NOMO-1 treated with DMSO at 0.1 percent for 48 hours (cell line): ENCODE measurements around the gene RASEF.

Source experiments
- DNase-seq: peaks from one replicate; lab custom pipeline; 2025; ENCODE audit not compliant: unreplicated experiment; lab: John Stamatoyannopoulos, UW

RASEF gene

DNA sequence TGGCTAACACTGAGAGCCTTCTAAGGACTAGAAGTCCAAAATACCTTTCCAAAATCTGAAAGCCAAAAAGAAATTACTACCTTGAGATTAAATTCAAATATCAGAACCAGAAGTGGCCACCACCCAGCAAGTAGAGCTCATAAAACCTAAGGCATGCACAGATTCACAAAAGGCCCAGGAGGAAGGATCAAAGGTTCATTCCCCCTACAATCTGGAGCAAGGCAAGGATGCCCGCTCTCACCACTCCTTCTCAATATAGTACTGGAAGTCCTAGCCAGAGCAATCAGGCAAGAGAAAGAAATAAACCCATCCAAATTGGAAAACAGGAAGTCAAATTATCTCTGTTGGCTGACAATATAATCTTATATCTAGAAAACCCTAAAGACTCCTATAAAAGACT, 6.0 kb downstream of the RASEF start:
- no peak for DNase-seq

DNA sequence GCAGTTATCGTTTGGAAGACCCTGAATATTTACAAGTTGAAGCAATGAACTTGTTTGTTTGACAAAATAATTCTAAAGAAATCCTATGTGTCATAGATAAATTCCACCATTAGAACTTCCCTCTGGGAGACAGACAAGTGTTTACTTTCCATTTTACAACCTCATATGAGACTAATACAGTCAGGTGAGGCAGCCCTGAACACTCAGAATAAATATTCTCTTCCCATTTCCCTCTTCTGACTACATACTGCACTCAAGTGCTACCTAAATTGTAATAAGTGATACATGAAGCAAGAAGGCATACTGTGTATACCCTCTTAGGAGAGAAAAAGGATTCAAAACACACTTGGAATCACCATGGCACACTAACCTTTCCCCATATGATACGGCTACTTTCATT, 6.8 kb downstream of the RASEF start:
- DNase-seq = no peak

DNA sequence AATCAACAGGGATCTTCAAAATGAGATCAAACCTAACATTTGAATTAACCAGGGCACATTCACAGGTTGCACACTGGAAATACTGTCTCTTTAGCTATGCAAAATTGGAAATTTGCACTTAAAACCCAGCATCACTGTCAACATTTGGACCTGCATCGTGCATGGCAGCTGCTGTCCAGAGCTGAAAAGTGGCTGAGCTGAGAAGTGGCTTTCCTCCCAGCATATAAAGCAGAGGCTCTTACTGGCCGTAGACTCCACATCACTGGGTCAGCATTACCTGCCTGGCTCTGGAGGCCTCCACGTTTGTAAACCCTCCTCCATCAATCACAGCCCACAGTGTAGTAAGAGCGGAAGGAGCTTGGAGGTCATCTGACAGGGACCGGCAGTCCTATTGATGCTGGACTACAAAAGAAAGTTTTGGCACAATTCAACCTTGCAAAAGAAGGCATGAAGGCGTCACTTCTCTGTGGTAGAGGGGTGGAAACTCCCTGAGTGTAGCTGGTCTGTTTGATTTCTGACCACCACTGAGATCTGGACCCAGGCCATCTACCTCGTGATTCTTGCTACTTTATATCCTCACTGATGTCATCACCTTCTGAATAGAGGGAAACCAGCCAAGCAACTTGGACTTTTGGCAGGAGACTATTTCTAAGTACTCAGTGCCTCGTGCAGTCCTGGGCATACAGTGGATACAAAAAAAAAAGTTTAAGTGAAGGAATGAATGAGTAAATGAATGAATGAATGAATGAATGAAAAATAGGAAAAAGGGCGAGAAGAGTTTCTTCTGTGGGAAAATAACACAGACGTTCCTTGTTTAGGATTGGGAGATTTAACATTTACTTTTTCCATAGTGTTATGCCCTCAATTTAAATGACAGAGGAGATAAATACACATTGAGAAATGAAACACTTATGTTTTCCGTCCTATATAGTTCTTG, 14.8 kb downstream of the RASEF start:
- no peak for DNase-seq

DNA sequence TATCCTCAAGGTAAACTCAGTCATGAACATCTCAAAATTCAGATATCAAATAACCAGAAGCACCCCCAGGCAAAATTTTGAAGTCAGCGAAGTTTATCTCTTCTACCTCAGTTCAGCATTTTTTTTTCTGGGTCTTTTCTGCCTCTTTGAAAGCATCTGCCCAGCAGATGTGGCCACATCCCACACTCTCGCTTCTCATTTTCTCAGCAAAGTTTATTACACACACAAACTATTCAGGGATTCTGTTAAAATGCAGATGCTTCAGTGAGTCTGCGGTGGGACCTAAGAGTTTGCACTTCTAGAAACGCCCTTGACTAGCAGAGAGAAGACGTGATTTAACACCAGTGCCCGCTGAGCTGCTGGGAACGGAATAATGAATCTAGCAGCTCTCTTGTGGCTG, 19.3 kb downstream of the RASEF start:
- DNase-seq = no peak

DNA sequence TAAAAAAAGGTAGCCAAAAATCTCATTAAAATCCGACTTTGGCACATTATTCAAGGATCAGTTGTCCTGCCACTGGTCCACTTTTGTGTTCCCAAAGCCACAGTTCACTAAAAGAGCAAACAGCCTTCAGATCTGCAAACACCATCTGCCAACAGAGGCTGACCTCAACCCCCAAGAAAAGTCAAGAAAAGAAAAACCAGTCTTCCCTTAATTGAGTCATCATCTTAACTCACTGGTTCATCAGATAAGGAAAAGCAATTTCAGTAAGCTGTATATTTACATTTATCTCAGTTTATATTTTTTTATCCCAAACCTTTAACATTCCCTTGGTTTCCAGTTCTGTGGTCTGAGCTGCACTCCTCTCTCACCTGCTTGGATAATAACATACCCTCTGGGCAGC, 21.2 kb downstream of the RASEF start:
- no peak for DNase-seq

DNA sequence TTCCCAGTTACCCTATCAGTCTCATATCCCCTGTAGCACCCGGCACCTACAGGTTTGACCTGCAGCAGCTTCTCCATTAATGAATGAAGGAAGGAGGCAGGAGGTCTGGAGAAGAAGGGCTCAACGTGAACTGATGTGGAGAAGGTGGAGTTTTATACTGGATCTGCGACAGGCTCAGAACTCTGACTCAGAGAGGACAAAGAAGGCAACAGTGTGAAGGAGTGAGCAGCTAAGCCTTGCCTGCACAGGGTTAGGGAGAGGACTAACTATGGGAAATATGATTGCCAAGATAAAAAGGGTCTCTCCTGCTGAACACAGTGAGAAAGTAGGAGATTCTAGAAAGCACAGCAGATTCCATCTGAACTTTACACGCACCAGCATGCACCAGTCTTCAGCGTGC, 23.6 kb downstream of the RASEF start:
- DNase-seq = no peak

DNA sequence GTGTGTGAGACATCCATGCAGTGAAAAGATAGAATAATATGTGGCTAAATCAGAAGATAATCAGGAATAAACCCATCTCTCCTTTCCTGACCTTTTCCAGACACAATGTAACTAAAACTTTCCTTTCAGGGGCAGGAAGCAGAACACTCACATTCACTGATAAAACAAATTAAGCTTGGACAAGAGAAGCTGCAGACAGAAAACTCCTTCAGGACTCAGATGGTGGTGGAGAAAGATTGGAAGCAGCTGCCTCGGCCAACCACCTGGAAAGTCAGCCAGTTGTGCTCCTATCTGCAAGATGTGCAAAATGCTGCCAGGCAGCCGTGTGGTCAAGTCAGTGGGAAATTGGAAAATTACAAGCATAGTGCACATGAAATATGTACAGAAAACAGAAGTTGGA, 26.9 kb downstream of the RASEF start:
- DNase-seq = no peak

DNA sequence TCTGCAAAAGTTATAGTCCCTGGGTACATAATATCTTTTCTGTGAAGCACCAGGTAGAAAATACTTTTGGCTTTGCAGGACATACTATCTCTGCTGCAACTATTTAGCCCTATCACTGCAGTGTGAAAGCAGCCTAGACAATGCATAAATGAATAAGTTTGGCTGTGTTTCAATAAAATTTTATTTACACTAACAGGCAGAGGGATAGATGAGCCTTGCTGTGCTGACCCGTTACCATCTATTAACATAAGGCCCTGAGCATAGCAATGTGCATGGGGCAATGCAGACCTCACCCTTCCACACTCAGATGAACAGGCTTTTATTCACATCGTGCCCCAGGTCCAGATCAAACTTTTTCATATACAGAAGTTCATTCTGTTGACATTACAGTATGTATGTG, 27.8 kb downstream of the RASEF start:
- no peak for DNase-seq

DNA sequence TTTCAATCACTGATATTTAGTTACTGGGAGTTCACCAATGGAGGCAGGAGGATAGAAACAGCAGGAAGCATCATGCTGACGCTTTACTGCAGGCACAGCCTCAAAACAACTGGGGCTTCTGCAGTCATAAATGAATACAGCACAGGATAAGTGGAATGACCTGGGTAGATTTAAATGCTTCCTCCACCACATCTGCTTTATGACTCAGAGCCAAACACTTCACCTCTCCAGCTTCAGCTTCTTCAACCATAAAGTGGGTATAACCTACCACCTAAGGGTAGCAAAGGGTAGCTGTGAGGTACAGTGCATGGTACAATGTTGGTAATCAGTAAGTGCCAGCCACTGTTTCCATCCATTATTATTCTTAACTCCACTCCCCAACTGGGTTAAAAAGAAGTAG, 28.4 kb downstream of the RASEF start:
- DNase-seq = no peak

DNA sequence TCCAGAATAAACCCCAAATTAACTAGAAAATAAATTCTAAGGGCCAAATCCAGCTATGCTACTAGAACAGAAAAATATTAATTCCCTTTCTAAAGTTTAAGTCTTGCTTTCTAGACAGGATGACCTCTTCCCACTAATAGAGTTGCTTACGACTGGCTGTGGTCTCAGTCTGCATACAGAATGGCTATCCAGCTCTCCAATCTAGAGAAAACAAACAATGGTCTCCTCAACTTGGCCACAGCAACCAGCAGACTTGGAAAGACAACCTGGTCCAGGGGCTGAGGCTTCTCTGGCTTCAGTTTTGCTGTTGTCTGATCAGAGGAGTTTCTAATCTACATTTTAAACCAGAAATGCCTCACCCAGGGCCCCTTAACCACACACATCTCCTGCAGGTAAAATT, 28.9 kb downstream of the RASEF start:
- no peak for DNase-seq

DNA sequence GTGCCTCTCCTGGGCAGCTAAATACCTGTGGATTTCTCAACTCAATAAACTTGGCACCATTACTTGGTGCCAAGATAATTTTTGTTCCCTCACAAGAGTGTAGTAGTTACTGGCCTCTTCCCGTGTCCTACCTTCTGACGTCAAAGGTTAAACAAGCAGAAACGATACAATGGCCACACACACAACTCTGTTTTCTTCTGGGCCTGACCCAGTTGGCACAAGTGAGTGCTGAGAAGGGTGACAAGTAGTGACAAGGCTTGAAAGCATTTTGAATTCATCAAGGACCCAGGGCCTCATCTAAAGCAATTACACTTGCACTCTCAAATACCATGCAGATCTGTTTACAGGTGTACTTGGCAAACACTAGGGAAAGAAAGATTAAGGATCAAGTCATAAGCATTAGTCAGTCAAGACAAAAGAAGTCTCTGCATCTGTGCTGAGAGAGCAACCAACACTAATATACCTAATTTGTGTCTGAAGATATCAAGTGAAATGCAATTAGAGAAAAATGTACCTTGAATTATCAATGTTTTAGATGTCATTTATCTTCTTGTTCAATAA, 30.8 kb downstream of the RASEF start:
- DNase-seq = no peak

DNA sequence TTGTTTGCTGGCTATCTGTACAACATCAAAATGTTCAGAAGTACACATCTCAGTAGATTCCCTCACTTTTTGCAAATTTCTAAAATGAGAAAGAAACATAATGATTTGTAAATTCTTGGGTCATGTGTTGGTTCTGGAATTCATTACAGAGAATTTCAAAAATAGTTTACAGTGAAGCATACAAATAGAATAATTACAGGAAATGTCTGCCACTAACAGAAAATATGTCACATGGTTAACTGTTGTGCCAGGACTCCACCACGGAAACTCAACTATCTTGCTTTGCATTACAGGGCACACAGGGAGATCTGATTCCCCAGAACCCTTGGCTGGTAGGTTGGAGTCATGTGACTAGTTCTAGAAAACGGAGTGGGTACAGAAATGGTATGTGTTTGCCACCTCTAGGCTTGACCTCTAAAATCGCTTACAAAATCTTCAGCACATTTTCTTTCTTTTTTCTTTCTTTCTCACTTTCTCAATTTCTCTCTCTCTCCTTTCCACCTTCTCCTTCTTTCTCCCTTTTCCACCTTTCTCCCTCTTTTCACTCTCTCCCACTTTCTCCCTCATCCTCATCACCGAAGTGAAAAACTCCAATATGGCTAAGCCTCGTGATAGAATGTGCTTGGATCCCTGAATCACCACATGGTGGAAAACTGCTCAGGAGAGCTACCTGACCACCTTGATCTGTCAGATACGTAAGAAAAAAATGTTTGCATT, 32.4 kb downstream of the RASEF start:
- DNase-seq = no peak

DNA sequence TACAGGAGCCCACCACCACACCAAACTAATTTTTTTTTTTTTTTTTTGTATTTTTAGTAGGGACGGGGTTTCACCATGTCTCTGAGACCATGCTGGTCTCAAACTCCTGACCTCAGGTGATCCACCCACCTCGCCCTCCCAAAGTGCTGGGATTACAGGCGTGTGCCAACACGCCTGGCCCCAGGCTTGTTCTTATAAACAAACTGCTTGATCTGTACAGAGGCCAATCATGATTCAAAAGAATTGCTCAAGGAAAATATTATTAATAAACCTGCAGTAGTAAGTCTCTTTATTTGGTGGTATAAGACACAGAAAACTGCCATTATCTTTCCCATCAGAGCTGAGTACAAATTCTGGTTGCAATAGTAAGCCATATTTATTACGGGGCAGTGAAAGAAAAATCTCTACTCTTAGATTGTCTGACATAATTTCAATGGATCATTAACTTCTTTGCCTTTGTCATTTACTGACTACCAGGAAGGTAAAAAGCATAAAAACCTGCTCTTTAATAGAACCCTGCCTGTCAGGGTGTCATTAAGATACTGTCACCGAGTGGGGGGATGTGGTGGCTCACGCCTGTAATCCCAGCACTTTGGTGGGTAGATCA, 33.3 kb downstream of the RASEF start:
- DNase-seq = no peak

DNA sequence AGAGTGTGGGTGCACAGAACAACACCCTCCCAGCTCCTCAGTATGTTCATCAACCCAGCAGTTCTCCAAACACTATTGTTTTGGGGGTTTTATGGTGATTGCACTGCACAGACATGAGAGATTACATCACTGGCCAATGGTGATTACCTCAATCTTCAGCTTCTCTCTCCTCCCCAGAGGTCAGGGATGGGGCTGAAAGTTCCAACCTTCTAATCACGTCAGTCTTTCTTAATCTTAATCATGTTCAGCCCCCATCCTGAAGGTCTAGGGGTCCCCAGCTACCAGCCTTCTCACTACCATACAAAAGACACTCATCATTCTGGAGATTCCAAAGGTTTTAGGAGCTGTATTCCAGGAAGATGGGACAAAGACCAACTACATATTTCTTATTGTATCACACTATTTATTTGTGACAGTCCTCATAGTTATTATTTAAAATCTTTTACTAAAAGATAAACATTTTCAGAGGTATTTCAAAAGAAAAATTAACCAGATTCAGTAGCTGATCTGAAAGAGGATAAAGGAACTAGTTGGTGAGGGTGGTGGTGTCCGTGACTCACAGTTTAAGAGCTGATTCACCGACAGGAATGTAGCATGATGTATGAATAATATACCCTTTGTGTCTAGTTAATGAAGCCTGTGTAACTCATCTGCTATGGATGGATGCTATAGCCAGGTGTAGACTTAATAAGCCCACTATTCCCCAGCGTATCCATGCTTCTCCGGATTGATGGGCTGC, 35.6 kb downstream of the RASEF start:
- DNase-seq = no peak

DNA sequence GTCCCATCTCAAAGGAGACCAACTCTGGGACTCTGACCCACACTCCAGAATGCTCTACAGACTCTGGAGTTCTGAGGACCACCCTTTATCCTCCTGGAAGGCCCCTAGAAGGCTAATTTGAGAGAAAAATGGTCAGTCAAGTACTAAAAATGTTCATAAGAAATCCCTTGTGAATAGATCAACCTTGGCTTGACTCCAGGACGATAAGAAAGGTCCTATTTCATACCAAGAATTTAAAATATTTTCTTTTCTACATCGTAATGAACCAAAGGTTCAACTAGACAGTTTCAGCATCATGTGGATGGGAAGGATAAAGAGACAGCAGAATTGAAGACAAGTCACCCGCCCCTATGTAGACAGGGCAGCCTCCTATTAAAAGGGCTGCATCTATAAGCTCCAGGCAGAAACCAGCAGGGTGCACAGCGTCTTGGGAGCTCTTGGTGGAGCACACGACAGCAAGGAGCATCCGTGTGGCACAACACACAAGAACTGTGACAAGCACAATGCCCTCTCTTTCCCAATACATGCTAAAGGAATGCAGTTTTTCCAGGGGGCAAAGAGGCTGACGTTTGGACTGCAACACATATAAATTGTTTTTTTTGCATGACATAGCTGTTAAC, 38.3 kb downstream of the RASEF start:
- no peak for DNase-seq

DNA sequence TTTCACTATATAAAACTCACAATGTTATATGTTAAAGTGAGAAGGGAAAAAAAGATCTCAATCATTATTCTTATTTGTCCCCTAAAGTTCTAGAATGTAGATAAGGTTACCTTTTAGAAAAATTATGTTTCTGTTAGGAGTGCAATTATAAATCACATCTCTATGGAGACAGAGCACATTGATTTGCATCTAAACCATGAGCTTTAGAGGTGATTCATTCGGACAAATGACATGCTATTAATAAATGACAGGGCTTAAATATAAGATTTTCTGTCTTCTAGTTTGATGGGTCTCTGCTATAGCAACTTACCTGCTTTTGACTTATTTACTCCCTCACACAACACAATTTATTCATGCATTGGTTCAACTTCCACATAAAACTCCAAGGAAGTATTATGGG, 39.8 kb downstream of the RASEF start:
- DNase-seq = no peak

DNA sequence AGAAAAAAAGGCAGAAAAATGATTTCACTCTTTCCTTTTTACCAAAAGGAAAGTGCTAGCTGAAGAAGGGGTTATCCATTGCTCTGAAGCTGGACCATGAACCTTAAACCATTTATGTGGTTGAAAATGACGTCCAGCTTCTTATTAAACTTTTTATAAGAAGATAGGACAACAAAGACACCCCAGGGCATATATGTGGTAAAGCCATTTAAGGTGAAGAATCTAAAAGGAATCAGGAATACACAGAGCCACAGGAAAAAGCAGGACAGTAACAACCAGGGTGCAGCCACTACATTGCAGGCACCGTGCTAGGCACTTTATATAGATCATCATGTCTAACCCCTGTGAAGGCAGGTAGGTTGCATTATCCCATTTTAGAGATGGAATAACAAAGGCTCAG, 42.1 kb downstream of the RASEF start:
- DNase-seq = no peak

DNA sequence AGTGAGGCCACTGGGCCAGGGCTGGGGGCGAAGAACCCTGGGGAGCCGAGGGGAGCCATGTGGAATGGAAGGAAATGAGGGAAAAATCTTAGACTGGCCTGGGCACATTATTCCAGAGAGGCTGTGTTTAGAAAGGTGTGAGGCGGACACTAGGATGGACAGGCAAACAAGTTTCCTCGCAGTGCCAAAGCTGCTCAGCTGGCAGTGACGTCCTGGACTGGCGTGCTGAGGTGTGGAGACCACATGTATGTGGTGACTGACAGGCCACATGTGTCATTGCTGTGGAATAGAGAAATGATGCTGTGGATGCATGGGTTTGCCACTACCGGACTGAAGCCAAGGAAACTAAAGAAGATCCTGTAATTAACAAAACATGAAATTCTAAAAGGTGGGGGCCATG, 42.6 kb downstream of the RASEF start:
- no peak for DNase-seq

DNA sequence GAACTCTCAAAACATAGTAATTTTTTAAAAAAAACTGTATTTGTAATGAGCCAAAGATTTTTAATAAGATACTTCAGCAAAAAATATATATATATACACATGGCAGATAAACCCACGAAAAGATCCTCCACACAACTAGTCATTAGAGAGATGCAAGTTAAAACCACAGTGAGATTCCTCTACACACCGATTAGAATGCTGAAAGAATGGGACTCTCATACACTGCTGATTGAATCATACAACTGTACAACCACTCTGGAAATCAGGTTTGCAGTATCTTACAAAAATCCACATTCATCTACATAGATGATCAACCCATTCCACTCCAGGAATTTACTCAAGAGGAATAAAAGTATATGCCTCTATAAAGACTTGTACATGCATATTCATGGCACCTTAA, 43.7 kb downstream of the RASEF start:
- no peak for DNase-seq

DNA sequence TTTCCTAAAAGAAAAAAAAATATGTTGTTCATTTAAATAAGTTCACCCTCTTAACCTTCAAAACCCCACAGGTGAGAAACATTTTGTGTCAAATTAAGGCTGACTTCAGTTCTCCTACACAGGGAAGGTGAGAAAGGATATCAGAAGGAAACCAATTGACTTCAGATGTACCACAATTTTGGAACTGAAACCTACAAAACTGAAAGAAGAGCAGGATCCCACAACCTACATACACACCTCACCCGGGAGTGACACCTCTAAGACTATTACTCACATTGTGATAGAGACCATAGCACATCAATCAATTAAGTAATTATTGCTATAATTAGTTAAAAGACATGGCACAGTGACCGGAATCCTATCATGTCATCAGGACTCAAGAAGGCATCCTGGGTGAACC, 47.0 kb downstream of the RASEF start:
- no peak for DNase-seq
